ENCODE measurements around the gene PACSIN2. TPM values are rescaled to one million over a fixed set of nuclear protein-coding genes. Genes with fewer than 3 reads are reported as not detected.

PACSIN2 gene
- total and polyA plus RNA-seq, 5 donors from 2014 or later: 27.5 to 60.8 (median 34.9) TPM

DNA sequence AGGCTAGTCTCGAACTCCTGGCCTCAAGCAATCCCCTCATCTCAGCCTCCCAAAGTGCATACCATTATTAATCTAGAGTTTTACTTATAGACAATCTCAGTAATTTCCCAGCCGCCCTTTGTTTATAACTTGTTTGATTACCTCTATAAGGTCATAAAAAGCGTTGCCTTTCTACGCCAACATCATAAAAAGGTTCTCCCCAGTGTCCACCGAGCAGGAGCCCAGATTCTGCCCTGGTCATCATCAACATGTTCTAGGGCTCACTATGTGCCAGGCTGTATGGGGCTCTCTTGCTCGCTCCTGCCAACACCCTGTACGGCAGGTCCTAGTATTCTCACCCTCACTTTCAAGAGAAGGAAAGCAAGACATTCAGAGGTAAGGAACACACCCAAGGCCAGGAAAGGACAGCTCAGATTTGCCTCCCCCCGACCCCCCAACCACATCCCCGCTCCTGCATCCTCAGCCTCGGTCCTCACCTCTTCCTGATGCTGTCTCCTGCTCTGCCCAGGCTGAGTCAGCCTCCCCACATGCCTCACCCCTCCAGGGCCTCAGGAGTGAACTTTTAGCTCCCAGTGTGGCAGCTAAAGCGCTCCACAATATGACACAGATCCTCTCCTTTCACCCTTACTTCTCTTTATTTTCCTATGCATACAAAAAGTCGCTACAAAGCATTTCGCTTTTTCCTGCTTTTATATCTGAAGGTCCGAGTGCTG, 172.1 kb downstream of the PACSIN2 start:
- Mint-ChIP-seq H3K36me3 (peaks cover 44% of the 10 kb centered on the region), H3K27ac (peak overlapping the region in 1 of 3 donors; percentile 78), H3K4me3 (no peak overlapping the region), H3K4me1 (peaks cover 9 to 35% (median 19%) of the 10 kb centered on the region in 4 donors), H3K27me3 (no peaks in the 10 kb centered on the region), H3K9me3 (no peaks in the 10 kb centered on the region)
- H3K27me3 ChIP-seq (ENCODE audit: control insufficient read depth, insufficient read depth, low read length): no peaks in the 10 kb centered on the region
- no peak for ATAC-seq (ENCODE audit: low read depth in 2 of 2)
- DNase-seq: no peak
- no peak overlapping the region for H3K27ac ChIP-seq (ENCODE audit: insufficient read depth, low read length, poor library complexity, severe bottlenecking)
- H3K9me3 ChIP-seq (ENCODE audit: control insufficient read depth in 2 of 2, low read length in 2 of 2): no peaks in the 10 kb centered on the region
- no peak overlapping the region for H3K4me3 ChIP-seq (ENCODE audit: low read depth, low read length)
- peaks cover 7% of the 10 kb centered on the region for H3K4me1 ChIP-seq (ENCODE audit: control insufficient read depth, insufficient read depth, low read length, poor library complexity, severe bottlenecking)
- H3K36me3 ChIP-seq (ENCODE audit: control insufficient read depth, insufficient read depth, low read length): peaks cover 34% of the 10 kb centered on the region

DNA sequence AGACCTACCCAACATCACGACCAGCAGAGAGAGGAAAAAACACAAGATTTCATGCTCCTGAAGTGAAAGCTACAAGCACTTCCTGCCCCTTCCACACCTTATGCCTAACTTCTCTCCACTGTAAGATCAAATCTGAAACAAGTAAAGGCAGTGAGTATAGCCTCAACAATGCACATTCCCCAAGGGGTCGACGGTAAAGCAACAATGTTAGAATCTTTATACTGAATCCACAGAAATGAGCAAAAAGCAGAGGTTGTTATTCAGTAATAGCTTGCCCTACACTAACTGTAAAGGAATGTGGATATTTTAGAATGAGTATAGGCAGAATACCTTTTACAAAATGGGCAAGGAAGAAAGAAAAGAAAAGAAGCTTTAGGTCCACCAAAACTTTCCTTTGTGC, 173.5 kb downstream of the PACSIN2 start:
- no peaks in the 10 kb centered on the region for H3K9me3 ChIP-seq (ENCODE audit: control insufficient read depth in 2 of 2, low read length in 2 of 2)
- H3K36me3 Mint-ChIP-seq: peaks cover 47% of the 10 kb centered on the region

DNA sequence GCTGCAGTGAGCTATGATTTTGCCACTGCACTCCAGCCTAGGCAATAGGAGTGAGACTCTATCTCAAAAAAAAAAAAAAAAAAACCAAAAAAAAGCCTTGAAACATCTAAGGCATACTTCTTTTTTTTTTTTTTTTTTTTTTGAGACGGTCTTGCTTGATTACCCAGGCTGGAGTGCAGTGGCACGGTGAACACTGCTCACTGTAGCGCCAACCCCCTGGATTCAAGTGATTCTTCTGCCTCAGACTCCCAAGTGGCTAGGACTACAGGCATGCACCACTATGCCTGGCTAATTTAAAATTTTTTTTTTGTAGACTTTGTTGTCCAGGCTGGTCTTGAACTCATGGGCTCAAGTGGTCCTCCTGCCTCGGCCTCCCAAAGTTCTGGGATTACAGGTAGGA, 177.4 kb downstream of the PACSIN2 start:
- H3K9me3 ChIP-seq (ENCODE audit: control insufficient read depth in 2 of 2, low read length in 2 of 2): no peaks in the 10 kb centered on the region
- H3K27ac ChIP-seq (ENCODE audit: insufficient read depth, low read length, poor library complexity, severe bottlenecking): no peak overlapping the region
- no peaks in the 10 kb centered on the region for H3K27me3 Mint-ChIP-seq
- peaks cover 7% of the 10 kb centered on the region for H3K4me1 ChIP-seq (ENCODE audit: control insufficient read depth, insufficient read depth, low read length, poor library complexity, severe bottlenecking)
- no peak for DNase-seq
- peaks cover 45% of the 10 kb centered on the region for H3K36me3 Mint-ChIP-seq
- no peak overlapping the region for H3K4me3 ChIP-seq (ENCODE audit: low read depth, low read length)
- no peak for ATAC-seq (ENCODE audit: low read depth in 2 of 2)
- H3K27ac Mint-ChIP-seq: no peak overlapping the region
- no peaks in the 10 kb centered on the region for H3K27me3 ChIP-seq (ENCODE audit: control insufficient read depth, insufficient read depth, low read length)
- peaks cover 45% of the 10 kb centered on the region for H3K36me3 ChIP-seq (ENCODE audit: control insufficient read depth, insufficient read depth, low read length)
- no peak overlapping the region for H3K4me3 Mint-ChIP-seq
- no peaks in the 10 kb centered on the region for H3K9me3 Mint-ChIP-seq
- peaks cover 7 to 17% (median 10%) of the 10 kb centered on the region in 4 donors for H3K4me1 Mint-ChIP-seq

More for the DNA sequence above, 173.5 kb downstream of the PACSIN2 start:
- DNase-seq (no peak), ATAC-seq (ENCODE audit: low read depth in 2 of 2) (no peak)
- Mint-ChIP-seq H3K4me3 (no peak overlapping the region), H3K27me3 (no peaks in the 10 kb centered on the region), H3K27ac (peak overlapping the region in 2 of 3 donors; percentile 62 to 69), H3K4me1 (peaks cover 9 to 35% (median 19%) of the 10 kb centered on the region in 4 donors), H3K9me3 (no peaks in the 10 kb centered on the region)
- Histone ChIP-seq H3K4me3 (ENCODE audit: low read depth, low read length) (no peak overlapping the region), H3K27ac (ENCODE audit: insufficient read depth, low read length, poor library complexity, severe bottlenecking) (no peak overlapping the region), H3K4me1 (ENCODE audit: control insufficient read depth, insufficient read depth, low read length, poor library complexity, severe bottlenecking) (peaks cover 7% of the 10 kb centered on the region), H3K36me3 (ENCODE audit: control insufficient read depth, insufficient read depth, low read length) (peaks cover 31% of the 10 kb centered on the region), H3K27me3 (ENCODE audit: control insufficient read depth, insufficient read depth, low read length) (no peaks in the 10 kb centered on the region)

DNA sequence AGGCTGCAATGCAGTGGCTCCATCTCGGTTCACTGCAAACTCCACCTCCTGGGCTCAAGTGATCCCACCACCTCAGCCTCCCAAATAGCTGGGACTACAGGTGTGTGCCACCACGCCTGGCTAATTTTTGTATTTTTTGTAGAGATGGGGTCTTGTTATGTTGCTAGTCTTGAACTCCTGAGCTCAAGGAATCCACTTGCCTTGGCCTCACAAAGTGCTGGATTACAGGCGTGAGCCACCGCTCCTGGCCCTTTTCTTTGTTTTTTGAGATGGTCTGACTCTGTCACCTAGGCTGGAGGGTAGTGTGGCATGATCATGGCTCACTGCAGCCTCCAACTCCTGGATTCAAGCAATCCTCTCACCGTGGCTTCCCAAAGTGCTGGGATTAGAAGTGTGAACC, 178.9 kb downstream of the PACSIN2 start:
- Histone ChIP-seq H3K9me3 (ENCODE audit: control insufficient read depth in 2 of 2, low read length in 2 of 2) (no peaks in the 10 kb centered on the region), H3K4me1 (ENCODE audit: control insufficient read depth, insufficient read depth, low read length, poor library complexity, severe bottlenecking) (peaks cover 7% of the 10 kb centered on the region), H3K27me3 (ENCODE audit: control insufficient read depth, insufficient read depth, low read length) (no peaks in the 10 kb centered on the region), H3K27ac (ENCODE audit: insufficient read depth, low read length, poor library complexity, severe bottlenecking) (no peak overlapping the region), H3K4me3 (ENCODE audit: low read depth, low read length) (no peak overlapping the region), H3K36me3 (ENCODE audit: control insufficient read depth, insufficient read depth, low read length) (peaks cover 54% of the 10 kb centered on the region)
- Mint-ChIP-seq H3K27ac (no peak overlapping the region), H3K27me3 (no peaks in the 10 kb centered on the region), H3K4me1 (peaks cover 1 to 11% (median 6%) of the 10 kb centered on the region in 4 donors), H3K4me3 (no peak overlapping the region), H3K36me3 (peaks cover 39% of the 10 kb centered on the region), H3K9me3 (no peaks in the 10 kb centered on the region)
- DNase-seq (no peak), ATAC-seq (ENCODE audit: low read depth in 2 of 2) (no peak)

DNA sequence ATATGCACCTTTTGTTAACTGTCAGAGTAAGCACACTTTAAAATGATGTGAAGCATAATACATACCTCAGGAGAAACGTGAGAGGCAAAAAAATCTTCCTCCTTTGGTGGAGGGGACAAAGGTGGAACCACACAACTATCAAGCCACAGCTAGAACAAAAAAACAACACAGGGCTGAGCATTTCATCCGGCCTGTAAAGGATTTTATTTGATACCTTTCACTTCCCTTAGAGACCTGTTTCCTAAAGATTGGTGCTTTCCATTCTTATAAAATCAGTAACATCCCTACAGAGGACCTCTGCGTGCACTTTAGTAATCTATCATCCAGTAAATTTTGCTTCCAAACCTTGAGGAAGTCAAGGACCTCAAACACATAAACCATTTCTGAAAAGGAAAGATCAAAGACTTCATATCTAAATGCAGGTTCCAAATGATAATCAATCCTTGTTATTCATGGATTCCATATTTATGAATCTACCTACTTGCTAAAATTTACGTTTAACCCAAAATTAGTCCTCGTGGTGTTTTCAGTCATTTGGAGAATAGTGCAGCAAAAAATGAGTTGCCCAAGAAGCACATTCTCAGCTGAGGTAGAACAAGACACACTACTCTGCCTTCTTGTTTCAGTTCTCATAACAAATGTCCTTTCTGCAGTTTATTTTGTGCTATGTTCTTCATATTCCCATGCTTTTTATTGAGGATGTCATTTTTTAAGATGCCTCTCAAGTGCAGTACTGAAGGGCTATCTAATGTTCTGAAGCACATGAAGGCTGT, 180.6 kb downstream of the PACSIN2 start:
- no peak overlapping the region for H3K4me3 Mint-ChIP-seq
- H3K4me1 Mint-ChIP-seq: peaks cover 0 to 2% (median 0%) of the 10 kb centered on the region in 4 donors
- no peaks in the 10 kb centered on the region for H3K27me3 Mint-ChIP-seq
- peak overlapping the region in 2 of 3 donors; percentile 3 to 7 for H3K27ac Mint-ChIP-seq
- H3K27ac ChIP-seq (ENCODE audit: insufficient read depth, low read length, poor library complexity, severe bottlenecking): no peak overlapping the region
- ATAC-seq (ENCODE audit: low read depth in 2 of 2): no peak
- peaks cover 62% of the 10 kb centered on the region for H3K36me3 ChIP-seq (ENCODE audit: control insufficient read depth, insufficient read depth, low read length)
- no peaks in the 10 kb centered on the region for H3K27me3 ChIP-seq (ENCODE audit: control insufficient read depth, insufficient read depth, low read length)
- H3K4me1 ChIP-seq (ENCODE audit: control insufficient read depth, insufficient read depth, low read length, poor library complexity, severe bottlenecking): no peaks in the 10 kb centered on the region
- H3K4me3 ChIP-seq (ENCODE audit: low read depth, low read length): no peak overlapping the region
- no peak for DNase-seq
- no peaks in the 10 kb centered on the region for H3K9me3 Mint-ChIP-seq
- peaks cover 38% of the 10 kb centered on the region for H3K36me3 Mint-ChIP-seq
- H3K9me3 ChIP-seq (ENCODE audit: control insufficient read depth in 2 of 2, low read length in 2 of 2): no peaks in the 10 kb centered on the region

DNA sequence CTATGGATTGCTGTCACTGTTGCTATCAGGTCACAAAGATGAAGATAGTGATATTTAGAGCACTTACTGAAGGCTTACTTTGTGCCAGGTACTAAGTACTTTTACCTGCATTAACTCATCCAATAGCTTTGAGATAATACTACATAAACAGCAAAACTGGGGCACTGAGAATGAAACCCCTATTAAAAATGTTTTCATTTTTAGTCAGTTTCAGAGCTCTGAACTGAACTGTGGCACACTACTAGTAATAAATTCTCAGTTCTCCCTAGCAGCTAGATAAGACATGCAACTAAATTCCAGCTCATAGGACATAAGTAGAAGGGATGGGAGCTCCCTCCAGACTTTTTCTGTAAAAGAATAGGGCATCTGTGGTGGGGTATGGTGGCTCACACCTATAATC, 181.8 kb downstream of the PACSIN2 start:
- no peak for DNase-seq
- no peak for ATAC-seq (ENCODE audit: low read depth in 2 of 2)
- no peak overlapping the region for H3K4me3 ChIP-seq (ENCODE audit: low read depth, low read length)
- Mint-ChIP-seq H3K4me3 (no peak overlapping the region), H3K27me3 (no peaks in the 10 kb centered on the region), H3K9me3 (no peaks in the 10 kb centered on the region), H3K27ac (peak overlapping the region in 1 of 3 donors; percentile 3), H3K36me3 (peaks cover 42% of the 10 kb centered on the region), H3K4me1 (peaks cover 0 to 3% (median under 1%) of the 10 kb centered on the region in 4 donors)
- no peaks in the 10 kb centered on the region for H3K27me3 ChIP-seq (ENCODE audit: control insufficient read depth, insufficient read depth, low read length)
- H3K36me3 ChIP-seq (ENCODE audit: control insufficient read depth, insufficient read depth, low read length): peaks cover 62% of the 10 kb centered on the region
- no peaks in the 10 kb centered on the region for H3K9me3 ChIP-seq (ENCODE audit: control insufficient read depth in 2 of 2, low read length in 2 of 2)
- no peaks in the 10 kb centered on the region for H3K4me1 ChIP-seq (ENCODE audit: control insufficient read depth, insufficient read depth, low read length, poor library complexity, severe bottlenecking)
- H3K27ac ChIP-seq (ENCODE audit: insufficient read depth, low read length, poor library complexity, severe bottlenecking): no peak overlapping the region

DNA sequence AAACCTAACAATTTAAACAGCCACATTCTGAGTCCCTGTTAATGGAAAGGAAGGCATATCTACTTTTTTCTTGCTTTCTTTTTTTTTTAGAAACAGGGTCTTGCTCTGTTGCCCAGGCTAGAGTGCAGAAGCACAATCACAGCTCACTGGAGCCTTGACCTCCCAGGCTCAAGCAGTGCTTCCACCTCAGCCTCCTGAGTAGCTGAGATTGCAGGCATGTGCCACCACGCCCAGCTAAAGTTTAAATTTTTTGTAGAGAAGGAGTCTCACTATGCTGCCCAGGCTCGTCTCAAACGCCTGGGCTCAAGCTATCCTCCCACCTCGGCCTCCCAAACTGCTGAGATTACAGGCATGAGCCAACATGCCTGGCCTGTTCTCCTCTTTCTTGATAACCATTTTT, 183.2 kb downstream of the PACSIN2 start:
- no peaks in the 10 kb centered on the region for H3K9me3 ChIP-seq (ENCODE audit: control insufficient read depth in 2 of 2, low read length in 2 of 2)
- ATAC-seq (ENCODE audit: low read depth in 2 of 2) (no peak), DNase-seq (no peak)
- Mint-ChIP-seq H3K27me3 (no peaks in the 10 kb centered on the region), H3K4me3 (no peak overlapping the region), H3K27ac (no peak overlapping the region), H3K36me3 (peaks cover 43% of the 10 kb centered on the region), H3K4me1 (peaks cover 0 to 3% (median under 1%) of the 10 kb centered on the region in 4 donors), H3K9me3 (no peaks in the 10 kb centered on the region)
- H3K27me3 ChIP-seq (ENCODE audit: control insufficient read depth, insufficient read depth, low read length): no peaks in the 10 kb centered on the region
- no peak overlapping the region for H3K4me3 ChIP-seq (ENCODE audit: low read depth, low read length)
- peaks cover 62% of the 10 kb centered on the region for H3K36me3 ChIP-seq (ENCODE audit: control insufficient read depth, insufficient read depth, low read length)
- H3K27ac ChIP-seq (ENCODE audit: insufficient read depth, low read length, poor library complexity, severe bottlenecking): no peak overlapping the region
- no peaks in the 10 kb centered on the region for H3K4me1 ChIP-seq (ENCODE audit: control insufficient read depth, insufficient read depth, low read length, poor library complexity, severe bottlenecking)
